ENCODE data around the gene ADAMTS2. TPM values are rescaled to one million over a fixed set of nuclear protein-coding genes. Genes with fewer than 3 reads are reported as not detected.

Gene ADAMTS2
- total and polyA plus RNA-seq, 2 donors (not counting 3 experiments of a cell fraction or from before 2014, with no cell fraction given), result not detected

DNA sequence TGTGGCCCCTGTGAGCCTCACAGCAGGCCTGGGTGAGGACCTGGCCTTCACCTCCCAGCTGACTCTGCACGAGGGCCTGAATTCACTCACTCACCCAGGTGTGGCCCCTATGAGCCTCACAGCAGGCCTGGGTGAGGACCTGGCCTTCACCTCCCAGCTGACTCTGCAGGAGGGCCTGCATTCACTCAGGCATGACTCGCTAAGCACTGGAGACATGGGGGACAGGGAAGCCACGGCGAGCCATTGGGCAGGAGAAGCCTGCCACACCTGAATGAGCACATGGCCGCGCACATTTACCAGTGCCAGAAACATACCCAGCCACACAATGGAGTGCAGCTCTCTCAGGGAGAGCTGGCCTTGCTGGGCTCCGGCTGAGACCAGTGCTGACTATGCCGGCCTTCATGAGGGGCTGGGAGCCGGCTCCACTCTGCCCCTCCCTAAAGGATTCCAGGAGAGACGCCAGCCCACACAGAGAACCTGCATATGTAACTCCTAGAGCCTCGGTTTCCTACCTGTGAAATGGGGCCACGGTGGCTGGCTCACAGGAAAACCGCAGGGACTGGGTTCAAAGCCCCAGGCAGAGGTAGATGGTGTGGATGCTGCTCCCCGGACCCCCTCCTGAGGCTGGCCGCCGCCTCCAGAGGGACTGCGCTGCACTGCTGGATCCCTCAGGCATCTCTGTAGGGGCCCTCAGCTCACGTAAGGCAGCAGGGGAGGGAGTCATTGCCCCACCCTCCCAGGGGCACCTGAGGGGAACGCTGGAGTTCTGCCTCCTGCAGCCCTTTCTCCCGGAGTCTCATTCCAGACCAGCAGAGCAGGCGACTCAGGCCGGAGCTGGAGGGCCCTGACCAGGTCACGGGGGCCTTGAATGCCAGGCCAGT is 7.2 kb downstream of the ADAMTS2 start:
- H3K27ac ChIP-seq (ENCODE audit: insufficient read depth, low read depth, low read length), result no peak overlapping the region
- dilution Hi-C loops (cut with MboI; ENCODE audit: extremely low pct_ligation_motif_present, low sequenced_read_pairs) (no loop called here), intact Hi-C loops (cut with micrococcal nuclease) (no loop called here)
- H3K4me3 ChIP-seq (replicated peaks in 1 of 3; ENCODE audit: insufficient read depth in 1 of 3, low read depth in 1 of 3, low read length in 3 of 3), result no peak overlapping the region
- no peaks in the 10 kb centered on the region for H3K4me1 ChIP-seq (ENCODE audit: control insufficient read depth, extremely low read depth, insufficient read depth, low read length)
- no peaks in the 10 kb centered on the region for H3K79me2 ChIP-seq (ENCODE audit: control insufficient read depth, insufficient read depth, low read length)
- H3K9me1 ChIP-seq (replicated peaks; ENCODE audit: control insufficient read depth, extremely low read depth, insufficient read depth, low read length), result no peaks in the 10 kb centered on the region
- H3K4me2 ChIP-seq (ENCODE audit: insufficient read depth, low read length), result no peak overlapping the region
- no peaks in the 10 kb centered on the region for H3K9me3 ChIP-seq (replicated peaks; ENCODE audit: control insufficient read depth, insufficient read depth, low read length)
- CTCF ChIA-PET, result no interaction called here
- no peak overlapping the region for H3K9ac ChIP-seq (replicated peaks; ENCODE audit: extremely low read depth, insufficient read depth, low read length)
- POLR2A ChIA-PET, result no interaction called here
- H3K27me3 ChIP-seq (ENCODE audit: control insufficient read depth in 2 of 2, insufficient read depth in 2 of 2, low read length in 2 of 2), result peaks cover under 1% of the 10 kb centered on the region in 2 experiments
- FAIRE-seq (no peak), DNase-seq (ENCODE audit: low read depth, low spot score) (no peak)
- BruUV-seq (replicated peaks), result no TSS peak
- no peaks in the 10 kb centered on the region for H4K20me1 ChIP-seq (replicated peaks; ENCODE audit: control insufficient read depth, extremely low read depth, insufficient read depth, low read length)
- TF ChIP-seq MAX (IDR thresholded peaks at IDR 0.05; ENCODE audit: insufficient read depth, insufficient read length) (no peak), EZH2 (IDR thresholded peaks at IDR 0.05; ENCODE audit: borderline replicate concordance, low read depth, low read length, severe bottlenecking) (no peak)
- no peaks in the 10 kb centered on the region for H3K36me3 ChIP-seq (ENCODE audit: control insufficient read depth in 2 of 2, extremely low read depth in 1 of 2, insufficient read depth in 2 of 2, low read length in 2 of 2)
- no peak overlapping the region for H2AFZ ChIP-seq (ENCODE audit: low read depth, low read length)

GRCh38 chr5:179336871-179337795 is 8.1 kb downstream of the ADAMTS2 start:
- Histone ChIP-seq H3K9me1 (replicated peaks; ENCODE audit: control insufficient read depth, extremely low read depth, insufficient read depth, low read length) (no peaks in the 10 kb centered on the region), H3K9me3 (replicated peaks; ENCODE audit: control insufficient read depth, insufficient read depth, low read length) (no peaks in the 10 kb centered on the region), H3K27ac (ENCODE audit: insufficient read depth, low read depth, low read length) (no peak overlapping the region), H3K4me3 (replicated peaks in 1 of 3; ENCODE audit: insufficient read depth in 1 of 3, low read depth in 1 of 3, low read length in 3 of 3) (no peak overlapping the region), H3K4me1 (ENCODE audit: control insufficient read depth, extremely low read depth, insufficient read depth, low read length) (no peaks in the 10 kb centered on the region), H2AFZ (ENCODE audit: low read depth, low read length) (no peak overlapping the region), H3K9ac (replicated peaks; ENCODE audit: extremely low read depth, insufficient read depth, low read length) (no peak overlapping the region), H3K27me3 (ENCODE audit: control insufficient read depth in 2 of 2, insufficient read depth in 2 of 2, low read length in 2 of 2) (no peaks in the 10 kb centered on the region), H3K79me2 (ENCODE audit: control insufficient read depth, insufficient read depth, low read length) (no peaks in the 10 kb centered on the region), H3K36me3 (ENCODE audit: control insufficient read depth in 2 of 2, extremely low read depth in 1 of 2, insufficient read depth in 2 of 2, low read length in 2 of 2) (no peaks in the 10 kb centered on the region), H4K20me1 (replicated peaks; ENCODE audit: control insufficient read depth, extremely low read depth, insufficient read depth, low read length) (no peaks in the 10 kb centered on the region), H3K4me2 (ENCODE audit: insufficient read depth, low read length) (no peak overlapping the region)
- no peak for DNase-seq (ENCODE audit: low read depth, low spot score)
- intact Hi-C loops (cut with micrococcal nuclease), result no loop called here
- no TSS peak for BruUV-seq (replicated peaks)
- FAIRE-seq, result no peak
- ChIA-PET POLR2A (no interaction called here), CTCF (no interaction called here)
- dilution Hi-C loops (cut with MboI; ENCODE audit: extremely low pct_ligation_motif_present, low sequenced_read_pairs), result no loop called here
- TF ChIP-seq GATA2 (IDR thresholded peaks at IDR 0.05; ENCODE audit: insufficient read depth, insufficient read length, low read depth, low read length) (no peak), JUN (IDR thresholded peaks at IDR 0.05; ENCODE audit: borderline replicate concordance, insufficient read depth, insufficient read length, low read depth) (no peak), POLR2A (IDR thresholded peaks at IDR 0.05; ENCODE audit: low read depth, low read length) (no peak), EZH2 (IDR thresholded peaks at IDR 0.05; ENCODE audit: borderline replicate concordance, low read depth, low read length, severe bottlenecking) (no peak), CTCF (IDR thresholded peaks at IDR 0.05; ENCODE audit: extremely low read depth in 1 of 2, insufficient read depth in 1 of 2, low read depth in 1 of 2, low read length in 2 of 2) (no peak), MAX (IDR thresholded peaks at IDR 0.05; ENCODE audit: insufficient read depth, insufficient read length) (no peak), FOS (IDR thresholded peaks at IDR 0.05; ENCODE audit: borderline replicate concordance, insufficient read depth, low read length) (no peak), MYC (IDR thresholded peaks at IDR 0.05; ENCODE audit: low read depth, low read length) (no peak), POLR2AphosphoS5 (IDR thresholded peaks at IDR 0.05; ENCODE audit: insufficient read depth, low read depth, low read length) (no peak)
